AG09309 (cell line): Measurements from ENCODE around the gene RHO.

ENCODE experiments used
- DNase-seq: peaks from one replicate; pipeline ENCODE4 v3.0.0-alpha.2; 2010; ENCODE audit warnings: low read depth
- H3K4me3 ChIP-seq: 2 replicates; pipeline ENCODE4 v1.5.1; 2011; ENCODE audit warnings: mild to moderate bottlenecking, low read depth, low read length, moderate library complexity; ENCODE audit not compliant: control insufficient read depth
- TF ChIP-seq, protein P1 (sequence below): IDR thresholded peaks from 2 replicates; pipeline ENCODE4 v1.5.1; 2011; ENCODE audit warnings: mild to moderate bottlenecking, low read depth, low read length, inconsistent platforms; ENCODE audit not compliant: insufficient read depth, control insufficient read depth; ENCODE audit errors: missing control alignments

Gene RHO

GRCh38 chr3:129532261-129532660 lies 3.8 kb downstream of the RHO start:
- no peak overlapping the region for H3K4me3 ChIP-seq
- DNase-seq, result no peak
- TF ChIP-seq, protein P1, sequence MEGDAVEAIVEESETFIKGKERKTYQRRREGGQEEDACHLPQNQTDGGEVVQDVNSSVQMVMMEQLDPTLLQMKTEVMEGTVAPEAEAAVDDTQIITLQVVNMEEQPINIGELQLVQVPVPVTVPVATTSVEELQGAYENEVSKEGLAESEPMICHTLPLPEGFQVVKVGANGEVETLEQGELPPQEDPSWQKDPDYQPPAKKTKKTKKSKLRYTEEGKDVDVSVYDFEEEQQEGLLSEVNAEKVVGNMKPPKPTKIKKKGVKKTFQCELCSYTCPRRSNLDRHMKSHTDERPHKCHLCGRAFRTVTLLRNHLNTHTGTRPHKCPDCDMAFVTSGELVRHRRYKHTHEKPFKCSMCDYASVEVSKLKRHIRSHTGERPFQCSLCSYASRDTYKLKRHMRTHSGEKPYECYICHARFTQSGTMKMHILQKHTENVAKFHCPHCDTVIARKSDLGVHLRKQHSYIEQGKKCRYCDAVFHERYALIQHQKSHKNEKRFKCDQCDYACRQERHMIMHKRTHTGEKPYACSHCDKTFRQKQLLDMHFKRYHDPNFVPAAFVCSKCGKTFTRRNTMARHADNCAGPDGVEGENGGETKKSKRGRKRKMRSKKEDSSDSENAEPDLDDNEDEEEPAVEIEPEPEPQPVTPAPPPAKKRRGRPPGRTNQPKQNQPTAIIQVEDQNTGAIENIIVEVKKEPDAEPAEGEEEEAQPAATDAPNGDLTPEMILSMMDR, result no peak

- no peak for DNase-seq
- no peak overlapping the region for H3K4me3 ChIP-seq
- TF ChIP-seq, protein P1, result no peak
Measured at GRCh38 chr3:129533406-129533805, 5.0 kb downstream of the RHO start.

DNA sequence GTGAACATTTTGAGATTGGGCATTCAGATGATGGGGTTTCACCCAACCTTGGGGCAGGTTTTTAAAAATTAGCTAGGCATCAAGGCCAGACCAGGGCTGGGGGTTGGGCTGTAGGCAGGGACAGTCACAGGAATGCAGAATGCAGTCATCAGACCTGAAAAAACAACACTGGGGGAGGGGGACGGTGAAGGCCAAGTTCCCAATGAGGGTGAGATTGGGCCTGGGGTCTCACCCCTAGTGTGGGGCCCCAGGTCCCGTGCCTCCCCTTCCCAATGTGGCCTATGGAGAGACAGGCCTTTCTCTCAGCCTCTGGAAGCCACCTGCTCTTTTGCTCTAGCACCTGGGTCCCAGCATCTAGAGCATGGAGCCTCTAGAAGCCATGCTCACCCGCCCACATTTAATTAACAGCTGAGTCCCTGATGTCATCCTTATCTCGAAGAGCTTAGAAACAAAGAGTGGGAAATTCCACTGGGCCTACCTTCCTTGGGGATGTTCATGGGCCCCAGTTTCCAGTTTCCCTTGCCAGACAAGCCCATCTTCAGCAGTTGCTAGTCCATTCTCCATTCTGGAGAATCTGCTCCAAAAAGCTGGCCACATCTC lies 6.1 kb downstream of the RHO start:
- TF ChIP-seq, protein P1, result no peak
- DNase-seq, result no peak
- H3K4me3 ChIP-seq, result no peak overlapping the region

DNA sequence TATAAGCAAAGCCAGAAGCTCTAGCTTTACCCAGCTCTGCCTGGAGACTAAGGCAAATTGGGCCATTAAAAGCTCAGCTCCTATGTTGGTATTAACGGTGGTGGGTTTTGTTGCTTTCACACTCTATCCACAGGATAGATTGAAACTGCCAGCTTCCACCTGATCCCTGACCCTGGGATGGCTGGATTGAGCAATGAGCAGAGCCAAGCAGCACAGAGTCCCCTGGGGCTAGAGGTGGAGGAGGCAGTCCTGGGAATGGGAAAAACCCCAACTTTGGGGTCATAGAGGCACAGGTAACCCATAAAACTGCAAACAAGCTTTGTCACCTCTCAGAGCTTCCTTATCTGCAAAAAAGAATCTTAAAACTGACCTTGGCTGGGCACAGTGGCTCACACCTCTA lies 6.6 kb downstream of the RHO start:
- no peak for DNase-seq
- TF ChIP-seq, protein P1, result no peak
- H3K4me3 ChIP-seq, result no peak overlapping the region

DNA sequence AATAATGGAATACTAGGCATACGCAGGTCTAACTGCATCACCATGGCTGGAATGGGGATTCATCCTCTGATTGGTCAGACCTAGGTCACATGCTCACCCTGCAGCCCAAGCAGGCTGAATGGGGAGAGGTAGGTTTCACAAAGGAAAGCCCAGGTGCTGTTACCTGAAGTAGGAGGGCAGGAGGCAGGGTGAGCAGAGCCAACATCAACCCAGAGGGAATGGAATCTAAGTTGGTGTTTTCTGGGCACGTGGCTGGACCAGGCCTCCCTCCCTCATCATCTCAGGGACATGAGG lies 7.9 kb downstream of the RHO start:
- TF ChIP-seq, protein P1, result no peak
- H3K4me3 ChIP-seq, result no peak overlapping the region
- DNase-seq, result no peak

DNA sequence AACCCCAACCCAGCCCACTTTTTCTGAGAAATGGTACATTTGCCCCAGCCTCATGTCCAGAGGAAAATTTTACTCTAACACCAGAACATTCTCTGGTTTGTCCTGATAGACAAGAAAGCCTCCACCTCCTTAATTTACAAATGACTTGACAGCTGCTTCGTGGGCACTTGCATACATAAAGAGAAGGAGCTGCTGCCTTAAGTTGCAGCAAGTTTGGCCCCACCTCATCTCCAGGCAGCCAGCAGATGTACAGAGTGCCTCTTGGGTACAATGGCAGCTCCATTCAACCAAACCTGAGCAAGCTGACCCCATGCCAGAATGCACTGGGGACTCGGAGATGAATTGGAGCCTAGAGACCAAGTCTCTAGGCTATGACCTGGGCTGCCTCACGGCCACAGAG lies 8.4 kb downstream of the RHO start:
- DNase-seq, result no peak
- TF ChIP-seq, protein P1, result no peak
- H3K4me3 ChIP-seq, result no peak overlapping the region

GRCh38 chr3:129539206-129539605 lies 10.8 kb downstream of the RHO start:
- H3K4me3 ChIP-seq, result no peak overlapping the region
- TF ChIP-seq, protein P1, result no peak

More at GRCh38 chr3:129539206-129539605, 10.8 kb downstream of the RHO start:
- DNase-seq, result no peak
